Loucy (cell line): ENCODE data around the gene STH.

ENCODE experiments used
- H2AFZ ChIP-seq: fragments of 200-600 bp; sonication (generic); 2 replicates; pipeline ENCODE4 v1.6.0; 2016; ENCODE audit warnings: antibody characterized with exemption, mild to moderate bottlenecking, low read length, moderate library complexity
- H3F3A ChIP-seq: fragments of 200-600 bp; 2 replicates; pipeline ENCODE4 v1.6.0; 2016; ENCODE audit warnings: antibody characterized with exemption, low read depth, mild to moderate bottlenecking
- H3K27me3 ChIP-seq: fragments of 200-600 bp; sonication (generic); 2 replicates; pipeline ENCODE4 v1.6.1; 2014; ENCODE audit warnings: low read length, mild to moderate bottlenecking; ENCODE audit not compliant: insufficient read depth, poor library complexity, severe bottlenecking
- H3K36me3 ChIP-seq: fragments of 200-600 bp; sonication (generic); 2 replicates; pipeline ENCODE4 v1.6.1; 2016; ENCODE audit warnings: low read length; ENCODE audit not compliant: insufficient read depth
- H3K4me1 ChIP-seq: fragments of 200-600 bp; sonication (generic); 2 replicates; pipeline ENCODE4 v1.5.1; 2014; ENCODE audit warnings: low read length, mild to moderate bottlenecking; ENCODE audit not compliant: insufficient read depth, poor library complexity, severe bottlenecking
- H3K4me2 ChIP-seq: fragments of 200-600 bp; sonication (generic); 2 replicates; pipeline ENCODE4 v1.6.0; 2014; ENCODE audit warnings: antibody characterized with exemption, low read length, low read depth, mild to moderate bottlenecking; ENCODE audit not compliant: poor library complexity, severe bottlenecking
- H3K4me3 ChIP-seq: fragments of 200-600 bp; sonication (generic); 2 replicates; pipeline ENCODE4 v1.5.1; 2014; ENCODE audit warnings: low read length, mild to moderate bottlenecking, mixed read lengths; ENCODE audit not compliant: poor library complexity, severe bottlenecking
- H3K79me2 ChIP-seq: fragments of 200-600 bp; sonication (generic); 2 replicates; pipeline ENCODE4 v1.6.1; 2014; ENCODE audit warnings: low read length; ENCODE audit not compliant: insufficient read depth
- H3K9ac ChIP-seq: fragments of 200-600 bp; sonication (generic); 2 replicates; pipeline ENCODE4 v1.6.0; 2014; ENCODE audit warnings: mild to moderate bottlenecking, low read depth, low read length, moderate library complexity; ENCODE audit not compliant: poor library complexity, severe bottlenecking
- H3K9me2 ChIP-seq: fragments of 200-600 bp; sonication (generic); replicated peaks from 2 replicates; pipeline ENCODE4 v1.6.1; 2016; ENCODE audit warnings: low read depth, low read length, mixed read lengths
- H3K9me3 ChIP-seq: fragments of 200-600 bp; sonication (generic); 2 replicates; pipeline ENCODE4 v1.6.1; 2014; ENCODE audit warnings: mild to moderate bottlenecking, antibody characterized with exemption, low read length, low read depth; ENCODE audit not compliant: insufficient read depth
- H4K20me1 ChIP-seq: fragments of 200-600 bp; sonication (generic); 2 replicates; pipeline ENCODE4 v1.6.0; 2014; ENCODE audit warnings: antibody characterized with exemption, low read length, mild to moderate bottlenecking; ENCODE audit not compliant: insufficient read depth, poor library complexity, severe bottlenecking
- EZH2phosphoT487 ChIP-seq: fragments of 200-600 bp; IDR thresholded peaks from 2 replicates; pipeline ENCODE4 v1.6.1; 2018; ENCODE audit warnings: antibody characterized with exemption, mild to moderate bottlenecking, moderate library complexity, borderline replicate concordance
- TF ChIP-seq, protein P1 (sequence below): fragments of 200-600 bp; sonication (generic); conservative IDR thresholded peaks from 2 replicates; pipeline ENCODE4 v1.5.1; 2014; ENCODE audit warnings: mild to moderate bottlenecking, antibody characterized with exemption, low read length

STH gene

DNA sequence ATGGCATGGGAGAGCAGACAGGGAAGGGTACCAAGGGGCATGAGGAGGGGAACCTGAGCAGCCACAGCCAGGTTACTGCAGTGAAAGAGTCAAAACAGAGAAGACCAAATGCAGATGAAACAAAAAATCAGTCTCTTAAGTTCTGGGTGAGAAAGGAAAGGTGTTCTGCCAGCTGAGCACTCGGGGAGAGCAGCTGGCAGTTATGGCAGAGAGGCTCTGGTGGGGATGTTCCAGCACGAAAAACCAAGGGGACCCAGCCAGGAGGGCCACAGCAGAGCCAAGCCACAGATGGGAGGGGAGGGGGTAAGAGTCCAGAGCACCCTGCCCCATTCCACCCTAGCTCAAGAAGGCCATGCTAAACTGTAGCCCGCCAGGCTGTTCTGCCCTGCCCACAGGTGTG, 31.7 kb downstream of the STH start:
- H3K79me2 ChIP-seq: no peaks in the 10 kb centered on the region
- no peaks in the 10 kb centered on the region for H3K9me2 ChIP-seq
- no peaks in the 10 kb centered on the region for H3K4me1 ChIP-seq
- no peak overlapping the region for H3K4me2 ChIP-seq
- H3K36me3 ChIP-seq: peaks cover 70% of the 10 kb centered on the region; the same call in 1 of the 2 replicates
- TF ChIP-seq, protein P1, sequence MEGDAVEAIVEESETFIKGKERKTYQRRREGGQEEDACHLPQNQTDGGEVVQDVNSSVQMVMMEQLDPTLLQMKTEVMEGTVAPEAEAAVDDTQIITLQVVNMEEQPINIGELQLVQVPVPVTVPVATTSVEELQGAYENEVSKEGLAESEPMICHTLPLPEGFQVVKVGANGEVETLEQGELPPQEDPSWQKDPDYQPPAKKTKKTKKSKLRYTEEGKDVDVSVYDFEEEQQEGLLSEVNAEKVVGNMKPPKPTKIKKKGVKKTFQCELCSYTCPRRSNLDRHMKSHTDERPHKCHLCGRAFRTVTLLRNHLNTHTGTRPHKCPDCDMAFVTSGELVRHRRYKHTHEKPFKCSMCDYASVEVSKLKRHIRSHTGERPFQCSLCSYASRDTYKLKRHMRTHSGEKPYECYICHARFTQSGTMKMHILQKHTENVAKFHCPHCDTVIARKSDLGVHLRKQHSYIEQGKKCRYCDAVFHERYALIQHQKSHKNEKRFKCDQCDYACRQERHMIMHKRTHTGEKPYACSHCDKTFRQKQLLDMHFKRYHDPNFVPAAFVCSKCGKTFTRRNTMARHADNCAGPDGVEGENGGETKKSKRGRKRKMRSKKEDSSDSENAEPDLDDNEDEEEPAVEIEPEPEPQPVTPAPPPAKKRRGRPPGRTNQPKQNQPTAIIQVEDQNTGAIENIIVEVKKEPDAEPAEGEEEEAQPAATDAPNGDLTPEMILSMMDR: no peak
- no peak for TF ChIP-seq EZH2phosphoT487
- H3K4me3 ChIP-seq: no peak overlapping the region
- H2AFZ ChIP-seq: no peak overlapping the region
- no peaks in the 10 kb centered on the region for H3K27me3 ChIP-seq
- H4K20me1 ChIP-seq: no peaks in the 10 kb centered on the region
- no peaks in the 10 kb centered on the region for H3K9me3 ChIP-seq
- H3F3A ChIP-seq: no peaks in the 10 kb centered on the region
- H3K9ac ChIP-seq: no peak overlapping the region

DNA sequence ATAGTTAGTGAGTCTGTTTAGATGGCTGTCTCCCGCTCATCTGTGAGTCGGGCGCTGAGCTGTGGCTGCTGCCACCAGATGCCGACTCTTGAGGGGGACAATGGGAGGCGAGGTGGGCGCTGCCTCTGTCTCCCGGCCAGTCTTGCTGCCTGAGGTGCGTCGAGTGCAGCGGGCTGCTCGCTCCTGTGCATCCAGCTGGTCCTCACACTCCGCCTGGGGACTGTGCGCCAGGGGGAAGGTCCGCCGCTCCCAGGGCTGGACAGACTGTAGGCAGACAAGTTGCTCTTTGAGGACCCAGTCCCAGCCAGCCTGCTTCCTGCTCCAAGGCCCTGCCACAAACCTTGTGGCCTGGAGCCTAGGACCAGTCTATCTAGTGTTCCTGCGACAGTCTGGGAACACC, 32.4 kb downstream of the STH start:
- TF ChIP-seq, protein P1: no peak
- TF ChIP-seq EZH2phosphoT487: no peak
- H4K20me1 ChIP-seq: no peaks in the 10 kb centered on the region
- no peaks in the 10 kb centered on the region for H3F3A ChIP-seq

DNA sequence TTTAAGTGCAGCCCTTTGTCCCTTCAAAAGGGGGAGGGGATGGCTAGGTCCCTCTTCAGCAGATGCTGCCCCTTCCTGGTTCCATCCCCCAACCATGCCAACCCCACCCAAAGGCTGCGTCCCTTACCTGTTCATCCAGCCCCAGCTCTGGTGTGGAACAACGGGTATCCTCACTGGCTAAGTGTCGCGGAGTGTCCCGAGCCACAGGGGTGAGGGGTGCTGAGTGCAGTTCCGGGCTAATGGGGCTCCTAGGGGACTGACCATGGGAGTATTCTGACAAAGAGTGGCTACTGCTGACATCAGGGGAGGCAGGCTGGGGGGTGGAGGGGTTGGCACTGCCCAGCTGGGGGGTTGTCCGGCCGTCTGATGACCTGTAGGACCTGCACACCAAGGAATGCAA, 32.9 kb downstream of the STH start:
- Histone ChIP-seq H2AFZ (no peak overlapping the region), H3K9me3 (no peaks in the 10 kb centered on the region), H3K4me1 (no peaks in the 10 kb centered on the region), H3K36me3 (peaks cover 82% of the 10 kb centered on the region; the same call in 1 of the 2 replicates), H3F3A (no peaks in the 10 kb centered on the region), H4K20me1 (no peaks in the 10 kb centered on the region), H3K27me3 (no peaks in the 10 kb centered on the region), H3K9me2 (no peaks in the 10 kb centered on the region), H3K4me3 (no peak overlapping the region), H3K79me2 (no peaks in the 10 kb centered on the region), H3K9ac (no peak overlapping the region), H3K4me2 (no peak overlapping the region)
- TF ChIP-seq, protein P1: no peak
- TF ChIP-seq EZH2phosphoT487: no peak

More for the DNA sequence above, 32.4 kb downstream of the STH start:
- no peaks in the 10 kb centered on the region for H3K9me3 ChIP-seq
- no peaks in the 10 kb centered on the region for H3K4me1 ChIP-seq
- peaks cover 77% of the 10 kb centered on the region; the same call in 1 of the 2 replicates for H3K36me3 ChIP-seq
- no peak overlapping the region for H3K9ac ChIP-seq
- H2AFZ ChIP-seq: no peak overlapping the region
- no peaks in the 10 kb centered on the region for H3K9me2 ChIP-seq
- no peak overlapping the region for H3K4me3 ChIP-seq
- H3K79me2 ChIP-seq: no peaks in the 10 kb centered on the region
- no peaks in the 10 kb centered on the region for H3K27me3 ChIP-seq
- H3K4me2 ChIP-seq: no peak overlapping the region
